ENCODE measurements around the gene TMEM231. TPM values are rescaled to one million over a fixed set of nuclear protein-coding genes. Genes with fewer than 3 reads are reported as not detected.

TMEM231 gene
- total and polyA plus RNA-seq, 2 of the 8 experiments (the other 6 are each of a cell fraction or from before 2014, with no cell fraction given), result 8.3 to 26.7 TPM

DNA sequence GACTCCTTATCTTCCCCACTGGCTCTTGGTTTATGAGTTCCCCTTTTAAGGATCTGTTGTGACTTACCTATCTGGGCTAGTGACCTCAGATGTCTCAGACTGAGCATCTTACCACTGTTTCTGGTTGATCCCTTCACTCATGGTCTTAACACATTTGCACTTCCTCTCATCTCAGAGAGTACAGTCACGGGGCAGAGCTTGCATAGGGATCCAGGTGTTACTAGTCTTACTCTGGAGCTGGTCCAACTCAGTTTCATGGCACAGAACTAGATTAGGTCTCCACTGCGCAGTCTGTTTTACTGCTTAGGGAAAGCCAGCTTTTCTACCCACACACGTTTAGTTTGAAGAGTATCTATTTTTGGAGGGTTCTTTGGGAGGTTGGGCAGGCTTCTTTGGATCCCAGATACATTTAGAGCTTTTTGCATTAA, 20.3 kb upstream of the TMEM231 start:
- CTCF ChIA-PET (ENCODE audit: partially characterized antibody), result interaction anchor here (0.7 to 1.9 kb wide), 6 partner anchors 9 to 378 kb away, joined by 3 to 6 read pairs (median 3); no protein-coding TSS in a partner anchor
- H2AFZ ChIP-seq (ENCODE audit: low read length), result no peak overlapping the region
- H3K4me2 ChIP-seq (ENCODE audit: insufficient read depth in 1 of 2, low read depth in 2 of 2, low read length in 2 of 2), result 0 out of 4 replicates have a peak overlapping the region, but pooled peaks have one; percentile 6 to 12
- H3K18ac ChIP-seq (ENCODE audit: extremely low read depth, low read length), result no peak overlapping the region; the same call in 1 of the 2 replicates
- no peak overlapping the region for H3K23ac ChIP-seq (ENCODE audit: insufficient read length)
- peak overlapping the region; percentile 0; the same call in 1 of the 2 replicates for H2BK5ac ChIP-seq (ENCODE audit: low read depth, low read length)
- no peaks in the 10 kb centered on the region for H3K9me3 ChIP-seq (ENCODE audit: insufficient read depth in 2 of 2, low read depth in 1 of 2, low read length in 1 of 2)
- DNase-seq (ENCODE audit: low read depth in 1 of 2, low spot score in 2 of 2), result no peak
- no peak for FAIRE-seq
- peaks cover 0 to 12% (median 2%) of the 10 kb centered on the region in 4 experiments; a peak in 3 of 7 replicates for H3K4me1 ChIP-seq (replicated peaks in 1 of 4; ENCODE audit: control insufficient read depth in 3 of 4, insufficient read depth in 4 of 4, low read length in 3 of 4)
- H3K79me1 ChIP-seq (ENCODE audit: low read depth, low read length), result peaks cover 4% of the 10 kb centered on the region; the same call in 1 of the 2 replicates
- H2BK12ac ChIP-seq (ENCODE audit: low read depth, low read length), result no peak overlapping the region
- H4K5ac ChIP-seq (ENCODE audit: insufficient read length, low read depth, low read length), result no peak overlapping the region
- H2BK120ac ChIP-seq (replicated peaks; ENCODE audit: low read depth, low read length), result no peak overlapping the region
- peaks cover 8 to 40% (median 35%) of the 10 kb centered on the region in 4 experiments; a peak in 7 of 8 replicates for H3K36me3 ChIP-seq (ENCODE audit: control insufficient read depth in 2 of 4, insufficient read depth in 4 of 4, low read length in 3 of 4)
- H3K4me3 ChIP-seq (ENCODE audit: extremely low read depth in 1 of 4, insufficient read depth in 2 of 4, low read depth in 3 of 4, low read length in 4 of 4), result no peak overlapping the region
- no peak overlapping the region for H2BK20ac ChIP-seq (ENCODE audit: low read length)
- H3K79me2 ChIP-seq (ENCODE audit: control insufficient read depth in 1 of 2, insufficient read depth in 2 of 2, low read length in 2 of 2), result no peaks in the 10 kb centered on the region; a peak in 1 of 4 replicates
- no peak overlapping the region for H3K4ac ChIP-seq (replicated peaks; ENCODE audit: insufficient read length, low read depth, low read length)
- H3K27ac ChIP-seq (ENCODE audit: low read depth, low read length), result no peak overlapping the region; the same call in 1 of the 2 replicates
- no peak overlapping the region for H2AK5ac ChIP-seq (ENCODE audit: low read depth, low read length)
- no peaks in the 10 kb centered on the region for H3K23me2 ChIP-seq (ENCODE audit: low read depth, low read length)
- H3K14ac ChIP-seq (ENCODE audit: insufficient read length), result no peak overlapping the region
- H3K9ac ChIP-seq (replicated peaks in 1 of 4; ENCODE audit: extremely low read depth in 1 of 4, low read depth in 3 of 4, low read length in 3 of 4), result no peak overlapping the region; a peak in 1 of 7 replicates
- 84% methylated on average over 3 of the region's 3 CpGs; no CpG with 5 or more reads in 1 of the 2 experiments for WGBS, 2 experiments (ENCODE audit: extremely low coverage in 1 of 2, insufficient coverage in 1 of 2, insufficient read length in 1 of 2, insufficient replicate concordance in 2 of 2, low coverage in 1 of 2, low lambda C conversion rate in 2 of 2, missing lambda C conversion rate in 1 of 2)
- H3K56ac ChIP-seq (replicated peaks; ENCODE audit: insufficient read length, low read depth, low read length), result no peak overlapping the region
- H4K8ac ChIP-seq (ENCODE audit: extremely low read depth, insufficient read depth, low read length), result no peak overlapping the region
- no peak overlapping the region for H4K91ac ChIP-seq (replicated peaks; ENCODE audit: insufficient read length, low read length)
- no peaks in the 10 kb centered on the region for H3K27me3 ChIP-seq (replicated peaks in 1 of 4; ENCODE audit: control insufficient read depth in 3 of 4, extremely low read depth in 1 of 4, insufficient read depth in 3 of 4, low read length in 3 of 4)
- no peak overlapping the region for H2BK15ac ChIP-seq (ENCODE audit: low read length)
- peaks cover 0 to 7% of the 10 kb centered on the region in 2 experiments for H4K20me1 ChIP-seq (replicated peaks in 1 of 2; ENCODE audit: control insufficient read depth in 1 of 2, insufficient read depth in 2 of 2, low read length in 2 of 2)
- TF ChIP-seq, protein P1, sequence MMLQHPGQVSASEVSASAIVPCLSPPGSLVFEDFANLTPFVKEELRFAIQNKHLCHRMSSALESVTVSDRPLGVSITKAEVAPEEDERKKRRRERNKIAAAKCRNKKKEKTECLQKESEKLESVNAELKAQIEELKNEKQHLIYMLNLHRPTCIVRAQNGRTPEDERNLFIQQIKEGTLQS (IDR thresholded peaks at IDR 0.05; ENCODE audit: insufficient read depth, low read depth, low read length), result no peak
- TF ChIP-seq TBP (IDR thresholded peaks at IDR 0.05; ENCODE audit: low read depth, low read length) (no peak), SP2 (IDR thresholded peaks at IDR 0.05; ENCODE audit: low read length) (no peak)
- POLR2A ChIA-PET (ENCODE audit: partially characterized antibody), result interaction anchor here (1.1 to 1.8 kb wide), 4 partner anchors 8 to 17 kb away, joined by 3 to 13 read pairs (median 3); partner anchors contain the start of gene GABARAPL2
